ENCODE results near the gene PDCD5. TPM values are rescaled to one million over a fixed set of nuclear protein-coding genes. Genes with fewer than 3 reads are reported as not detected.

The PDCD5 gene
- total and polyA plus RNA-seq, 2 of the 4 experiments (the other 2 are of a cell fraction), result 30.6 to 74.1 TPM

DNA sequence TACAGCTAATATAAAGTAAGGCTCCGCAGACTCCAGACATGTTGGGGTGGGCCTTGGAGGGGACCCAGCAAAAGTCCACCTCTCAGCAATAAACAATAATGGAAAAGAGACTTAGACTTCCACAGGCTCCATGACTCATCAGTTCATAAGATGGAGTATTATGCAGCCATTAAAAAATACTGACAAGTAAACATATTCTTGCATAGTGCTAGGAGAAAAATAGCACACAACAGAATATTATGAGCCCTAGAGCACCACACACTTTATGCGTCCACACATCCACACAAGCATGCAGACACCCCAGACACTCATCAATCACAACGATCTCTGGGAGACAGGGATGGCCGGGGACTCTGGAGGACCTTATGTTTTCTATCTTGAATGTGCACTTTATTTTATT, 46.0 kb downstream of the PDCD5 start:
- no CpG with 5 or more reads among the region's 4 CpGs for WGBS, 2 experiments (ENCODE audit: extremely low coverage in 2 of 2, insufficient read length in 1 of 2)
- H3K56ac ChIP-seq (ENCODE audit: extremely low read depth, insufficient read depth, low read length), result no peak overlapping the region
- no peak overlapping the region for H4K5ac ChIP-seq (ENCODE audit: low read depth, low read length)
- H4K8ac ChIP-seq (ENCODE audit: low read depth in 2 of 2, low read length in 2 of 2), result no peak overlapping the region
- no peak overlapping the region for H2BK120ac ChIP-seq (ENCODE audit: low read depth, low read length)
- intact Hi-C loops (cut with micrococcal nuclease) (no loop called here), dilution Hi-C loops (cut with HindIII; ENCODE audit: low sequenced_read_pairs, unreplicated experiment) (no loop called here), in situ Hi-C loops (cut with MboI; ENCODE audit: low sequenced_read_pairs) (no loop called here)
- ChIA-PET CTCF (no interaction called here), POLR2A (ENCODE audit: unreplicated experiment) (no interaction called here)
- no peak overlapping the region for H2BK15ac ChIP-seq (ENCODE audit: low read depth, low read length)
- H3K14ac ChIP-seq (replicated peaks; ENCODE audit: low read depth, low read length), result no peak overlapping the region
- H4K20me1 ChIP-seq (ENCODE audit: insufficient read depth, low read length), result no peaks in the 10 kb centered on the region
- H2BK5ac ChIP-seq (ENCODE audit: low read depth, low read length, poor library complexity, severe bottlenecking), result no peak overlapping the region
- H3K9me1 ChIP-seq (ENCODE audit: insufficient read depth, low read length), result no peaks in the 10 kb centered on the region
- no peak for ATAC-seq (ENCODE audit: low read depth)
- no peak overlapping the region for H3K9ac ChIP-seq (ENCODE audit: low read depth, low read length)
- no peak overlapping the region for H2BK20ac ChIP-seq (ENCODE audit: low read depth, low read length)
- H2AK5ac ChIP-seq (ENCODE audit: low read depth, low read length), result no peak overlapping the region
- no peak overlapping the region for H2AK9ac ChIP-seq (replicated peaks; ENCODE audit: low read depth, low read length, poor library complexity)
- H3K4me2 ChIP-seq (ENCODE audit: low read depth, low read length), result no peak overlapping the region
- TF ChIP-seq NFE2L2 (IDR thresholded peaks at IDR 0.05; ENCODE audit: low read depth, low read length) (no peak), SMC3 (IDR thresholded peaks at IDR 0.05; ENCODE audit: low read depth, low read length) (no peak), FOS (IDR thresholded peaks at IDR 0.05; ENCODE audit: low read depth, low read length) (no peak), RAD21 (IDR thresholded peaks at IDR 0.05; ENCODE audit: low read length) (no peak), CEBPB (IDR thresholded peaks at IDR 0.05; ENCODE audit: low read depth, low read length) (no peak), RFX5 (IDR thresholded peaks at IDR 0.05; ENCODE audit: low read depth, low read length) (no peak), MAFK (IDR thresholded peaks at IDR 0.05; ENCODE audit: low read depth, low read length) (no peak), POLR2A (IDR thresholded peaks at IDR 0.05; ENCODE audit: low read depth, low read length) (no peak), CHD1 (IDR thresholded peaks at IDR 0.05; ENCODE audit: low read depth, low read length) (no peak), MAZ (IDR thresholded peaks at IDR 0.05; ENCODE audit: borderline replicate concordance, low read depth, low read length) (no peak), BHLHE40 (IDR thresholded peaks at IDR 0.05; ENCODE audit: low read depth, low read length) (no peak), MXI1 (IDR thresholded peaks at IDR 0.05; ENCODE audit: borderline replicate concordance, low read depth, low read length) (no peak), RCOR1 (IDR thresholded peaks at IDR 0.05; ENCODE audit: insufficient replicate concordance, low read length) (no peak)
- TF ChIP-seq, protein P1, sequence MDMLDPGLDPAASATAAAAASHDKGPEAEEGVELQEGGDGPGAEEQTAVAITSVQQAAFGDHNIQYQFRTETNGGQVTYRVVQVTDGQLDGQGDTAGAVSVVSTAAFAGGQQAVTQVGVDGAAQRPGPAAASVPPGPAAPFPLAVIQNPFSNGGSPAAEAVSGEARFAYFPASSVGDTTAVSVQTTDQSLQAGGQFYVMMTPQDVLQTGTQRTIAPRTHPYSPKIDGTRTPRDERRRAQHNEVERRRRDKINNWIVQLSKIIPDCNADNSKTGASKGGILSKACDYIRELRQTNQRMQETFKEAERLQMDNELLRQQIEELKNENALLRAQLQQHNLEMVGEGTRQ (IDR thresholded peaks at IDR 0.05; ENCODE audit: low read depth, low read length), result no peak
- TF ChIP-seq, protein P2, sequence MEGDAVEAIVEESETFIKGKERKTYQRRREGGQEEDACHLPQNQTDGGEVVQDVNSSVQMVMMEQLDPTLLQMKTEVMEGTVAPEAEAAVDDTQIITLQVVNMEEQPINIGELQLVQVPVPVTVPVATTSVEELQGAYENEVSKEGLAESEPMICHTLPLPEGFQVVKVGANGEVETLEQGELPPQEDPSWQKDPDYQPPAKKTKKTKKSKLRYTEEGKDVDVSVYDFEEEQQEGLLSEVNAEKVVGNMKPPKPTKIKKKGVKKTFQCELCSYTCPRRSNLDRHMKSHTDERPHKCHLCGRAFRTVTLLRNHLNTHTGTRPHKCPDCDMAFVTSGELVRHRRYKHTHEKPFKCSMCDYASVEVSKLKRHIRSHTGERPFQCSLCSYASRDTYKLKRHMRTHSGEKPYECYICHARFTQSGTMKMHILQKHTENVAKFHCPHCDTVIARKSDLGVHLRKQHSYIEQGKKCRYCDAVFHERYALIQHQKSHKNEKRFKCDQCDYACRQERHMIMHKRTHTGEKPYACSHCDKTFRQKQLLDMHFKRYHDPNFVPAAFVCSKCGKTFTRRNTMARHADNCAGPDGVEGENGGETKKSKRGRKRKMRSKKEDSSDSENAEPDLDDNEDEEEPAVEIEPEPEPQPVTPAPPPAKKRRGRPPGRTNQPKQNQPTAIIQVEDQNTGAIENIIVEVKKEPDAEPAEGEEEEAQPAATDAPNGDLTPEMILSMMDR (conservative IDR thresholded peaks at IDR 0.05; ENCODE audit: low read depth, low read length), result no peak
- TF ChIP-seq, protein P3, sequence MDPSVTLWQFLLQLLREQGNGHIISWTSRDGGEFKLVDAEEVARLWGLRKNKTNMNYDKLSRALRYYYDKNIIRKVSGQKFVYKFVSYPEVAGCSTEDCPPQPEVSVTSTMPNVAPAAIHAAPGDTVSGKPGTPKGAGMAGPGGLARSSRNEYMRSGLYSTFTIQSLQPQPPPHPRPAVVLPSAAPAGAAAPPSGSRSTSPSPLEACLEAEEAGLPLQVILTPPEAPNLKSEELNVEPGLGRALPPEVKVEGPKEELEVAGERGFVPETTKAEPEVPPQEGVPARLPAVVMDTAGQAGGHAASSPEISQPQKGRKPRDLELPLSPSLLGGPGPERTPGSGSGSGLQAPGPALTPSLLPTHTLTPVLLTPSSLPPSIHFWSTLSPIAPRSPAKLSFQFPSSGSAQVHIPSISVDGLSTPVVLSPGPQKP (IDR thresholded peaks at IDR 0.05; ENCODE audit: borderline replicate concordance, low read depth, low read length), result no peak
- no peaks in the 10 kb centered on the region for H3K79me1 ChIP-seq (ENCODE audit: low read depth in 1 of 2, low read length in 2 of 2)
- peaks cover 50% of the 10 kb centered on the region for H3K36me3 ChIP-seq (ENCODE audit: control insufficient read depth, insufficient read depth, low read length)
- H4K91ac ChIP-seq (ENCODE audit: insufficient read depth, low read depth, low read length), result no peak overlapping the region
- H3K9me3 ChIP-seq (ENCODE audit: control insufficient read depth, insufficient read depth, low read length), result no peaks in the 10 kb centered on the region
- H3K18ac ChIP-seq (ENCODE audit: low read depth, low read length), result no peak overlapping the region
- H3K4me3 ChIP-seq (ENCODE audit: insufficient read depth, low read depth, low read length), result no peak overlapping the region
- no peak overlapping the region for H3K27ac ChIP-seq (ENCODE audit: insufficient read depth, low read length)
- no peaks in the 10 kb centered on the region for H3K4me1 ChIP-seq (ENCODE audit: control insufficient read depth, insufficient read depth, low read length)
- no peak overlapping the region for H3K23ac ChIP-seq (ENCODE audit: low read depth, low read length)
- H3K27me3 ChIP-seq (ENCODE audit: control insufficient read depth, insufficient read depth, low read length), result no peaks in the 10 kb centered on the region
- no peak overlapping the region for H3K4ac ChIP-seq (ENCODE audit: low read depth, low read length)
- DNase-seq, result no peak
- no peak overlapping the region for H2AFZ ChIP-seq (replicated peaks; ENCODE audit: low read length, poor library complexity)
- BruUV-seq (replicated peaks), result no TSS peak
